GM21529 (cell line): ENCODE results near the gene C3orf70.
"Not testable (repeated sequence)": the region's sequence is repeated elsewhere in the genome, so short reads cannot be mapped to it uniquely, and the experiment has no call there.

Source experiments
- ATAC-seq: cut with Tn5 transposase; IDR thresholded peaks from one replicate; pipeline ENCODE4 v1.9.1; 2021; ENCODE audit not compliant: unreplicated experiment

C3orf70 gene

DNA sequence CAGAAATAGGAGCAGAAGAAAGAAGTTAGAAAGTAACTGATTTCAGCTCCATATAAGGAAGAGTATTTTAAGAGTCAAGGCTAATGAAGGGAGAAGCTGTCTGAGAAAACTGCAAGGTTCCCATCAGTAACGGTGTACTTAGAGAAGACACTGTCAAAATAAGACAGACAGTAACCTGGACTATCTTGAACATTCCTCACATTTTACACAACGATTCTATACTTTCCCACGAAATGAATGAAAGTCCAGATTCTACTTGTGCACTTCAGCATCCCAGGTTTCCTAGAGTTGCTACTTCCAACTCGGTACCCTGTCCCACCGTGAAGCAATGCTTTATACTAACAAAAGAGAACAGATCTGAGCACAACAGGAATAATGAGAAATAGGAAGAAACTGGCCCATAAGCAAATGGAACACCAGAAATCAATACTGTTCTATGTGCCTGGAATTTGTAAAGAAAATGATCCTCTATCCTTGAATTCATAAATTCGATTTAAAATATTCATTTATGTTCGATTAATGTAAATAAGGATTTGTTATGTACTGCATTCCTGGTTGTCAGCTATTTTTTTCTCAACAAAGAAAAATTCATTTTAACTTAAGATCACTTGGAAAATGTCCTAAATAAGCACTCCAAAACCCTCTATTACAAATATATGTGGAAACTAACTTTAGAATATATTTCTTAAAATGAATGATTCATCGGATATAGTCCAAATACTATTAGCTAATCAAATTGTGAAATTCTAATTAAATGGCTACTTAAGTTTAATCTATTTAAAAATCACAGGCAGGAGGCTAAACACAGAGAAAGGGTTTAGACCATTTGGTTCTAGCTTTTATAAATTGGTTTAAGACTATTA, 1.5 kb downstream of the C3orf70 start:
- no peak for ATAC-seq

DNA sequence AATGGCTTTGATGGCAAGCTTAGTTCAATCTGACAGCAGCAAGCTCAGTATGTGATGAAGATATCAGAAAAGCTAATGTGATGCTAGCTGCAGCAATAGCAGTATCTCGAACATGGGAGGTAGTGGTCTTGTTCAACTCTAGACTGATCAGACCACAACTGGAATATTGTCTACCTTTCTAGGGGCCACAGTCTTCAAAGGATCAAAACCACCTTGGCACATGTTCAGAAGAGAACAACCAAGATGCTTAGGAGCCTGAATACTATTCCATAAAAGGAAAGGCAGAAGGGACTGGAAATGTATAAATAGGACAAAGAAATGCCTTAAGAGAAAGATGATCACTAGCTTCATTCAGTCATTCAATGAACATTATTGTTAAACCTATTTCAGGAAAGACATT, 2.3 kb downstream of the C3orf70 start:
- no peak for ATAC-seq

DNA sequence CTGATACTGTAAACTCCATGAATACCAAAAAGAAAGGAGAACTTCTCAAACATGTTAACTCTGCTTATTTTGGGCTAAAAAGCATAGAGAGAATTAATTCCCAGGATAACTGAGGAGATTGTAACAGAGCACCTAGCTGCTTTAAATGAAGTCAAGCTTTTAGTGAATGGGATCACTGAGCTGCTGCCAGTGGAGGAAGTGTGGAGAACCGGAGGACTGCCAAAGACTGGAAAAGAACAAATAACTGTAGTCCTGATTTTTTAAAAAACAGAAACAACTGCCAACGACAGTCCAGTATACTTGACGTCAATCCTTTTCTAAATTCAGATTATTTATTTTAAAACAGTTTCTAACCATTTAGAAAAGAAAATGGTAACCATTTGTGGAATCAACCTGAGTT, 3.3 kb downstream of the C3orf70 start:
- no peak for ATAC-seq

DNA sequence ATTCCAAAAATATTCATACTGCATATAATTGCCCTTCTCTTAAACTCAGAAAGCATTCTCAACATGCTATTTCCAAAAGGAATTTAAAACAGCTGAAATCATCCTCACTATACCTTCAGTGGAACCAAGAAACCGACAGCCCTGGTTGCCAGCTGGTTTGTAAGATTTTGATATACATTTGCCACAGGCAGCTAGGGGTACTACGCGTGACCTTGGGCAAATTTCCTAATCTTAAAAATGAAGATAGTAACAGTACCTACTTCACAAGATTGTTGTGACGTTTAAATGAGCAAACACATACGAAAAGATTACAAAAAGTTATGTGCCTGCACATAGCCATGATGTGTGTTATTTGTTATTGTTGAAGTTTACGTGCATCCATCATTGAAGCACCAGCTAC, 7.3 kb downstream of the C3orf70 start:
- no peak for ATAC-seq

DNA sequence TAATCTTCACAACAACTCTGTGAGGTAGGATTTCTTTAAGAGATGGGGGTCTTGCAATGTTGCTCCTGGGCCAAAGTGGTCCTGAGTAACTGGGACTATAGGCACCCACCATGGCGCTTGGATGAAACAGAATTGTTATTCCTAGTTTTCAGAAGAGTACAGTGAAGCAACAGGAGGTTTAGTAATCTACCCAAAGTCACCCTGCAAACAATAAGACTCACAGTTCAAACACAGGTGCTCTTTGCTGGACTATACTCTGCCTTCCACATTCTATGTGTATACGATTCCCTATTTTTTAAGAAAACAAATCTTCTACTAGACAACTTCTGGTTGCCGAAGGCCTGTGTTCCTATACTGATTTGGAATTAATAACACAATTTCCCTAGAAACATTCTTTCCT, 8.1 kb downstream of the C3orf70 start:
- no peak for ATAC-seq

DNA sequence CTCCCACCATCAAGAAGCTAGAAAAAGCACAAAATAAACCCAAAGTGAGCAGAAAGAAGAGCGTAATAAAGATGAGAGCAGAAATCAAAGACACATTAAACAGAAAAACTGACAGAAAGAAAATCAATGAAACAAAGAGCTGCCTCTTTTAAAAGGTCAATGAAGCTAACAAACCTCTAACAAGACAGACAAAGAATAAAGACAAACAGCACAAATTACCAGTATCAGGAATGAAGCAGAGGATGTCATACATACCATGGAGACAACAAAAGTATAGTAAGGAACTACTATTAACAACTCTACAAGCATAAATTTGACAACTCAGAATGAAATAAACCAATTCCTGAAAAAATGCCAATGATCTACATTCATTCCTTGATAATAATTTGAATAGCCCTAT, 15.0 kb downstream of the C3orf70 start:
- no peak for ATAC-seq

DNA sequence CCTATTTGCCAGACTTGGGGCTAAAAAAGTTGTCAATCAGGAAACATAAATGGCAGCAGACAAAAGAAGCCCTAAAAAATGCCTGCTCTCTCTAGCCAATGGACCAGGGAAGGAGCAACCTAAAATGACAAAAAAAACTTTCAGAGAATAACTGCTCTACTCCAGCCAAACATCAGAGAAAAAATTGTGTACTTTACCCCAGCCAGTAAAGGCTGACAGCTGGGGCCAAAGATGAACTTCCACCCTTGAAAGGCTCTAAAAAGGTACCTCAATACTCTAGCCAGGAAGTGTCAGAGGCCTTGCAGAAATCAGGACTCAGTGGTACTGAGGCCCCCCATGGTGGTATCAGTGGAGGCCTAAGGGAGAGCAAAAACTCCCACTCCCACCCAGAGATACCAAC, 18.4 kb downstream of the C3orf70 start:
- ATAC-seq: no peak

DNA sequence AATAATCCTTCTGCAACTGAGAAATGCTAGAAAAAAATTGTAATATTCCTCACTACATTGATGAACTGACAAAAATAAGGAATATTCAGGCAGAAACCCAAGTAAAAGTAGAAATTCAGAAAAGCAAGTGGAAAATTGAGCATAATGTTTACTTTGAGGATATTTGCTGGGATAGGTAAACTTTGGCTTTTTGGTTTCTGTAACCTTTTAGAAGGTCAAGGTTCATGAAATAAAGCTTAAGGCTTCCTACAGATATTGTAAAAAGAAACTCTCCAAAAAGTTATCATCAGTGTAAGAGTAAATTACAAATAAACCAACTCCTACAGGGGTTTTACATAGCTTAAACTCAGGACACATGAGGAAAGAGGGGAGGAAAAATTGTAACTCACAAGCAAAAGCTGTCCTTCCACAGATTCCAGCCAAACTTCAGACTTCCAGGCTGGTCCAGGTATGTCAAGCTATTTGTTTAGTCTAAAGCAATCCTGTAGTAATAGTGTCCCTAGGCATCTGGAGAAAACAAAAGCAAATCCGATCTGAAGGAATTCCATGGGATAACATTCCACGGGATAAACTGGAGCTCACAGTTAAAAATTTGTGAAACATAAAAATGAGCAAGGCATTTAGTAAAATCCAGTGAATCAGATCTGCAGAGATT, 21.1 kb downstream of the C3orf70 start:
- no peak for ATAC-seq

DNA sequence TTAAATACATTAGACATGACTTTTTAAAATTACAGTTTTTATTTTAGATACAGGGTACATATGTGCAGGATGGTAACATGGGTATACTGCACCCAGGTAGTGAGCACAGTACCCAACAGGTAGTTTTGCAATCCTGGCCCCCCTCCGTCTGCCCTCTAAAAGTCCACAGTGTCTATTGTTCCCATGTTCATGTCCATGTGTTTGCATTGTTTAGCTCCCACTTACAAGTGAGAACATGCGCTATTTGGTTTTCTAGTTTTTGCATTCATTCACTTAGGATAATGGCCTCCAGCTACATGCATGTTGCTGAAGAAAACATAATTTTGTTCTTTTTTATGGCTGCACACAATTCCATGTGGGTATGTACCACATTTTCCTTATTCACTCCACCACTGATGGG, 23.8 kb downstream of the C3orf70 start:
- ATAC-seq: no peak

DNA sequence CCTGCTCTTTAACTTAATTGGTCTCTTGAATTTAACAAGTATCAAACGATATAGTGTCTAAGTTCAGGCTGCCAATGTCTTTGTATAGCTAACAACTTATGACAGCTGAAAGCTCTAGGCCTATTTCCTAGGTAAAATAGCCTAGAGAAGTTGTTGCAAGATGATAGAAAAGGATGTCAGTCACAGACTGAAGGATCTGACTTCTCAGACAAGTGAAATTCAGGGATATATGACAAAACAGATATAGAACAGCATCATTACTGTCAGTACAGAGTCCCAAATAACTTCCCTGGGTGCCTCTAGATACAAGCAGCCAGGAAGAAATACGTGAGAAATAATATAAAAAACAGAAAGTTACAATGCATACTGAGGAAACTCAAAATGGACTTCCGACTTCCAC, 26.7 kb downstream of the C3orf70 start:
- no peak for ATAC-seq

DNA sequence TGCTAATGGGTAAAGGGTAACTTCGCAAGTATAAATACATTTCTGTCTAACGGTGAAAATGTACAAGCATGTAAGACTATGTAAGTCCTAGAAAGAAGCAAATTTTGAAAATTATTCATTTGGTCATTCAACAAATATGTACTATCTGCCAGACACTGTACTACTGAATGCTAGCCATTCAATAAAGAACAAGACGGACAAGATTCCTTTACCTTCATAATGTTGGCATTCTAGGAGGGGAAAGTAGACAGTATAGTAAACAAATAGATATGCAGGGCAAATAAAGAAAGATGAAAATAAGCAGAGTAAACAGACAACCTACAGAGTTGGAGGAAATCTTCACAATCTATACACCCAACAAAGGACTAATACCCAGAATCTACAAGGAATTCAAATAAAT, 32.7 kb downstream of the C3orf70 start:
- ATAC-seq: no peak

DNA sequence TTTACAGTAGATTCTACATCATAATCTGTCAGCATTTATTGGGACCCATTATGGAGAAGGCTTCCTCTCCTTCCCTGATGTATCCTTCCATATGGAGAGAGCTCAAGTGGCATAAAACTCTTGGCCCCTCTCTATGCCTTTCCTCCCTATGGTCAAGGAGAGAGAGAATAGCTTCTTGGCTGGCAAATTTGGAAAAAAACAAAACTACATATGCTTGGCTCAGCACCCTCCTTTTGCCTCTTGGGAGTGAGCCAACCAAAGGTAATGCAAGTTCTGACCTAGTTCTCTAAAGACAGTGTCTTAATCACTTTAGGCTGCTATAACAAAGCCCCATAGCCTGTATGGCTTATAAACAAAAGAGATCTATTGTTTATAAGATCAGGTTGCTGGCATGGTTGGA, 37.5 kb downstream of the C3orf70 start:
- no peak for ATAC-seq

DNA sequence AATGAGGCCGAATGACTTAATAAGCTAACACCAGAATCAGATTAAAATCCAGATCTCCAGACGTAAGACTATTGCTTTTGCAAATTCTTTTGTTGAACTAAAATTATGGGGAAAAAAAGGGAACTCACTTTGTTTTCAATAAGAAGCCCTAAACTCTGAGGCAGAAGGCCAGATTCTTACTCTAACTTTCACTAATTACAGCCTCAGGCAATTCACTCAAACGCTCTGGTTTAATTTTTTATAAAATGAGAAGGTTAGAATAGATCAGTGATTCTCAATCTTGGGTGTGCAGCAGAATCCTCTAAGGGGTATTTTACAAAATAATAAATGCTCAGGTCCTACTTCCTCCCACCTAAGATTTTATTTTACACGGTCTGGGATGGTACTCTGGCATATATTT, 38.1 kb downstream of the C3orf70 start:
- no peak for ATAC-seq

DNA sequence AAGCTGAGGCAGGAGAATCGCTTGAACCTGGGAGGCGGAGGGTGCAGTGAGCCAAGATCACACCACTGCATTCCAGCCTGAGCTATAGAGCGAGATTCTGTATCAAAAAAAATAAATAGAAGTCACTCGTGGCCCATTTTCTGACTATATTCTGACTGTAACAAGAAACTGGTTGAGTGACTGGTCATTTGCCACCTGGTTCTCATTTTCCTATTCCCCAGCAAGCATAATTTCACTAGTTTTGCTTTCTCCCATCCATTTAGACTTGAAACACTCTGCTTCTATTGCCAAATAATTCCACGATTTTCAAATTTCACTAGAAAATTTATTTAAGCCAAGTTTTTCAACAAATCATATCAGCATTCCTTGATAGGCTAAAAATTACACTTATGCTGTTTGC, 40.7 kb downstream of the C3orf70 start:
- no peak for ATAC-seq

DNA sequence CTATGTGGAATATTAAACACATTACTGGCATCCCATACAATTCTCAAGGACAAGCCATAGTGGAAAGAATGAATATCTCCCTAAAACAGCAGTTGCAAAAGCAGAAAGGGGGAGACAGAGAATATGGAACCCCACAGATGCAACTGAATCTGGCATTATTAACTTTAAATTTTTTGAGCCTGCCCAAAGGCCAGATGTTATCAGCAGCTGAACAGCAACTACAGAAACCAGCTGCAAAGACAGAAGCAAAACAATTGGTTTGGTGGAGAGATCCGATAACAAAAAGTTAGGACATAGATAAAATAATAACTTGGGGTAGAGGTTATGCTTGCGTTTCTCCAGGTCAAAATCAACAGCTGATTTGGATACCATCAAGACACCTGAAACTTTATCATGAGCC, 43.8 kb downstream of the C3orf70 start:
- ATAC-seq: not testable (repeated sequence)

DNA sequence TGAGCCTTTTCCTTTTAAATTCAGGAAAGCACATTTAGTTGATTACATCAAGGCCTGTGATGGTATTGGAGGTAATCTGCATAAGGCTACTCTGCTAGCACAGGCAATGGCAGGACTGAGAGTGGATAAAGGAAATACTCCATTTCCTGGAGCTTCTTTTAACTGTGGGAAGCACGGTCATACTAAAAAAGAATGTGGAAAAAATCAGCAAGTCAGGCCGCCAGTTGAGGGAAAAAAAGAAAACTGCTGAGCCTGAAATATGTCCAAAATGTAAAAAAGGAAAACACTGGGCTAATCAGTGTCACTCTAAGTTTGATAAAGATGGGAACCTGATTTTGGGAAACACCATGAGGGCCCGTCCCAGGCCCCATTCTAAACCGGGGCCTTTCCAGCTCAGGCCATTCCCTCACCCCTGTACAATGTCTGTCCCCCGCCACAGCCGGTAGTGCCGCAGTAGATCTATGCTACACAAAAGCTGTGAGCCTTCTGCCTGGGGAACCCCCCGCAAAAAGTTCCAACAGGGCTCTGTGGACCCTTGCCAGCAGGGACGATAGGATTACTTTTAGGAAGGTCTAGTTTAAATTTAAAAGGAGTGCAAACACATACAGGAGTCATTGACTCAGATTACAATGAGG, 46.5 kb downstream of the C3orf70 start:
- ATAC-seq: not testable (repeated sequence)

DNA sequence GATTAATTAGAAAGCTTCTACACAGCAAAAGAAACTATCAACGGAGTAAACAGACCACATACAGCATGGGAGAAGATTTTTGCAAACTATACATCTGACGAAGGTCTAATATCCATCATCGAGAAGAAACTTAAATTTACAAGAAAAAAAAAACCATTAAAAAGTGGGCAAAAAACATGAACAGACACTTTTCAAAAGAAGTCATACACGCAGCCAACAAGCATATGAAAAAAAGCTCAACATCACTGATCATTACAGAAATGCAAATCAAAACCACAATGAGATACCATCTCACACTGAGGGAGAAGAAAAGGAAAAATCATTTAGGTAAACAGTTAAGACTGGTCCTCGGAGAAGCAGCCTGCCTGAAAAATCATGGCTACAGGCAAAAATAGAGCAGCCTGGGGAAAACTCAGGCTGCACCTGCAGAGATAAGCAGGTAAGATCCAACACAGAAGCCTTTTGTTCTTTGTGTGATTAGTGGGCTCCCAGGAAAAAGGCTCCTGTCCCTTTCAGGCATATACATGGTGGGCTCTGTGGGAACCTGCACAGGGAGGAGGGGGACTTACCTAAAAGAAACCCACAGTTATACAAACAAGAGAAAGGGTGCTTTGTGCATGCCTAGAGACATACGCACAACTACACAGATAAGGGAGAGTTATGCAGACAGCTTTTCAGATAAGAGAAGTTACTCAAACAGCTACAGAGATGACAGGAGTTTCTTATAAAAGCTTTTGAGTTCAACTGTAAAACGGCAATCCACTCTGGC, 49.3 kb downstream of the C3orf70 start:
- ATAC-seq: no peak

DNA sequence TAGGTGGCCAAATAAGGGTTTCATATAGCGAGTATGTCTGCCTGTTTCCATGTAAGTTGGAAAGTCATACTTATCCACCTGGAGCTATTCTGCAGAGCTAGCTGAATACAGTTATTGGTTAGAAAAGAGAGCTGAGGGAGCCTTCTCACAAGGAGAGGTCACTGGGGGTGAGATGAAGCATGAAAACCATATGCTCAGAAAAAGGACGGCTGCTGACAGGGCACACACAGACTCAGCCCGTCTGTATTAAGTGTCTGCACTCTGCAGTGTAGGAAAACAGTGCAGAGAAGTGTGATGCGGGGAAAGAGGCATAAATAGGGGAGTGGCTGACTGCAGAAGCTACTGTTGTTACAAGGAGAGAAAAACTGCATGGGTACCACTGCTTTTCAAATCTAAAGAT, 58.2 kb downstream of the C3orf70 start:
- ATAC-seq: no peak

DNA sequence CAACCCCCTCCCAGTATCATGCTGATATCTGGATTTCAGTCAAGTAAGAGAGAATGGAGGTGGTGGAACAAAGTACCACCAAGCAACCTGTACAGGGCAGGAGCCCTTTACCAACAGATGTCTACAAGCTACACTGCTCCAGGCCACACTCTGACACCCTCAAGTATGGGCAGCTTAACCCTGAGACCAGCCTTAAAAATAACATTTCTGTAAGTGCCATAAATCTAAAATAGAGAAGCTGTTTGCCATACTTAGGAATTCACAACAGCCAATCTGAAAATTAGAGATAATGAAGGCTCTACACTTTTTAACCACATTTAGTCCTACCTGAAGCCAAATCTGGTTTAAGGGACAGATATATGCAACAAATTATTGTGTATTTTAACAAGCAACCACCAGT, 59.7 kb downstream of the C3orf70 start:
- ATAC-seq: no peak

DNA sequence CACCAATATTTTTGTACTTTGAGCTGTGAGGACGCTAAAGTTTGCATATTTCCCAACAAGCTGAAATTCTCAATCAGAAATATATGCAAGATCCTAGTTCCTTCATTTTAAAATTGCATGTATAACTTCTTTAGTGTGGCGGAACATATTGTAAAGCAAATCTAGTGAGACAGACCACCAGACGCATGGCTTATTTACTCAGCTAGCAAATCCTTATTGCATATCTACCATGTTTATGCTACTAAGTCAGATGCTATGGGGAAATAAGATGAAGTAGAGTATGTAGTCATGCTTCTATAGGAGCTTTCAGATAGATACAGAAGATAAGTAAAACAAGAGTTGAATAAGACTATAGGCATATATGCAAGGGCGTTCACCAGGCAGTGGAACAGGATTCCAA, 62.0 kb downstream of the C3orf70 start:
- no peak for ATAC-seq

DNA sequence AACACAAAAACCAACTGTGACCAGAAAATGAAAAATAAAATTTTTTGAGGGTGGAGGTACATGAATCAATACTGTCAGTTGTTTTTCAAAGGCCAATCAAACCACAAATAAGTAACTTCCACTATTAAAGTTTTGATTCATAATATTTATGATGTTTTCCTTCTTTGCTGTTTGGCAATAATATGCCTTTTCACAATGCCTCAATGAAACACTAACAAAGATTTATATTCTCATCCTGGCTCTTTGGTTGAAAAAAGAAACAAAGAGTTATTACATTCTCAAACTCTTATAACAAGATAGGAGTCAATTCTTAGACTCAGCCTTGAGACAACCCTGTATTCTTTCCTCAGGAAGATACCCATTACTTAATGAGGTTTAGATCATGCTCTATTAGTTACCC, 63.1 kb downstream of the C3orf70 start:
- no peak for ATAC-seq
